ENCODE measurements around the gene CASK. TPM values are rescaled to one million over a fixed set of nuclear protein-coding genes. Genes with fewer than 3 reads are reported as not detected.

CASK gene
- total and polyA plus RNA-seq, 7 experiments from 2014 or later, result 5.6 to 72.4 (median 43.5) TPM

GRCh38 chrX:41900321-41900720 is 23.0 kb downstream of the CASK start:
- no peaks in the 10 kb centered on the region for H3K27me3 Mint-ChIP-seq
- peaks cover 12 to 57% (median 22%) of the 10 kb centered on the region in 5 donors for H3K36me3 Mint-ChIP-seq
- Histone ChIP-seq H3K27me3 (ENCODE audit: control insufficient read depth in 2 of 2, insufficient read depth in 2 of 2, low read length in 2 of 2) (no peaks in the 10 kb centered on the region), H3K9me3 (ENCODE audit: control insufficient read depth in 2 of 3, low read length in 3 of 3) (peaks cover 0 to 14% (median 0%) of the 10 kb centered on the region in 3 experiments), H3K36me3 (ENCODE audit: control insufficient read depth in 2 of 3, insufficient read depth in 3 of 3, low read length in 3 of 3) (no peaks in the 10 kb centered on the region), H3K4me1 (ENCODE audit: control insufficient read depth in 2 of 2, insufficient read depth in 2 of 2, low read length in 2 of 2) (no peaks in the 10 kb centered on the region), H3K27ac (ENCODE audit: low read depth, low read length) (no peak overlapping the region), H3K4me3 (ENCODE audit: low read length) (no peak overlapping the region)
- DNase-seq, result no peak
- intact Hi-C loops (cut with micrococcal nuclease), result no loop called here
- ChIA-PET POLR2A (no interaction called here), CTCF (interaction anchor here (0.7 kb wide), 1 partner anchor 639 kb away, joined by 3 read pairs; no protein-coding TSS in a partner anchor)
- H3K27ac Mint-ChIP-seq, result no peak overlapping the region
- no peak overlapping the region for H3K4me3 Mint-ChIP-seq
- ATAC-seq, result no peak
- peaks cover 0 to 73% (median 35%) of the 10 kb centered on the region in 11 donors for H3K9me3 Mint-ChIP-seq
- H3K4me1 Mint-ChIP-seq, result peaks cover 5 to 16% (median 6%) of the 10 kb centered on the region in 7 donors

GRCh38 chrX:41895826-41896225 is 27.5 kb downstream of the CASK start:
- Mint-ChIP-seq H3K4me1 (peaks cover 0 to 8% (median 0%) of the 10 kb centered on the region in 7 donors), H3K27ac (no peak overlapping the region), H3K4me3 (no peak overlapping the region), H3K27me3 (no peaks in the 10 kb centered on the region), H3K9me3 (peaks cover 0 to 76% (median 31%) of the 10 kb centered on the region in 11 donors), H3K36me3 (peaks cover 11 to 44% (median 25%) of the 10 kb centered on the region in 5 donors)
- H3K36me3 ChIP-seq (ENCODE audit: control insufficient read depth in 2 of 3, insufficient read depth in 3 of 3, low read length in 3 of 3), result no peaks in the 10 kb centered on the region
- H3K4me1 ChIP-seq (ENCODE audit: control insufficient read depth in 2 of 2, insufficient read depth in 2 of 2, low read length in 2 of 2), result no peaks in the 10 kb centered on the region
- CTCF ChIA-PET, result interaction anchor here (1.0 kb wide), 1 partner anchor 9 kb away, joined by 3 read pairs; no protein-coding TSS in a partner anchor
- H3K4me3 ChIP-seq (ENCODE audit: low read length), result no peak overlapping the region
- H3K9me3 ChIP-seq (ENCODE audit: control insufficient read depth in 2 of 3, low read length in 3 of 3), result peaks cover 0 to 8% (median 0%) of the 10 kb centered on the region in 3 experiments
- no peak for ATAC-seq
- POLR2A ChIA-PET, result no interaction called here
- intact Hi-C loops (cut with micrococcal nuclease), result loop anchor here in 1 of 2 donors (2.0 kb wide), 1 partner anchor 15 kb away; no protein-coding TSS in a partner anchor
- DNase-seq, result no peak
- no peaks in the 10 kb centered on the region for H3K27me3 ChIP-seq (ENCODE audit: control insufficient read depth in 2 of 2, insufficient read depth in 2 of 2, low read length in 2 of 2)
- H3K27ac ChIP-seq (ENCODE audit: low read depth, low read length), result no peak overlapping the region

- Histone ChIP-seq H3K9me3 (ENCODE audit: control insufficient read depth in 2 of 3, low read length in 3 of 3) (no peaks in the 10 kb centered on the region), H3K4me1 (ENCODE audit: control insufficient read depth in 2 of 2, insufficient read depth in 2 of 2, low read length in 2 of 2) (peaks cover 0 to 2% of the 10 kb centered on the region in 2 donors), H3K36me3 (ENCODE audit: control insufficient read depth in 2 of 3, insufficient read depth in 3 of 3, low read length in 3 of 3) (no peaks in the 10 kb centered on the region), H3K27ac (ENCODE audit: low read depth, low read length) (no peak overlapping the region), H3K27me3 (ENCODE audit: control insufficient read depth in 2 of 2, insufficient read depth in 2 of 2, low read length in 2 of 2) (no peaks in the 10 kb centered on the region), H3K4me3 (ENCODE audit: low read length) (no peak overlapping the region)
- no peak for ATAC-seq
- H3K9me3 Mint-ChIP-seq, result peaks cover 0 to 21% (median 5%) of the 10 kb centered on the region in 11 donors
- H3K4me3 Mint-ChIP-seq, result no peak overlapping the region
- peaks cover 4 to 39% (median 19%) of the 10 kb centered on the region in 7 donors for H3K4me1 Mint-ChIP-seq
- ChIA-PET POLR2A (interaction anchor here (0.6 kb wide), 1 partner anchor 30 kb away, joined by 4 read pairs; no protein-coding TSS in a partner anchor), CTCF (no interaction called here)
- intact Hi-C loops (cut with micrococcal nuclease), result no loop called here
- DNase-seq, result no peak
- H3K27me3 Mint-ChIP-seq, result no peaks in the 10 kb centered on the region
- H3K27ac Mint-ChIP-seq, result no peak overlapping the region
- peaks cover 2 to 40% (median 19%) of the 10 kb centered on the region in 5 donors for H3K36me3 Mint-ChIP-seq
Measured at GRCh38 chrX:41890026-41890423, 33.3 kb downstream of the CASK start.

GRCh38 chrX:41889317-41890025 is 33.9 kb downstream of the CASK start:
- DNase-seq (no peak), ATAC-seq (no peak)
- Histone ChIP-seq H3K36me3 (ENCODE audit: control insufficient read depth in 2 of 3, insufficient read depth in 3 of 3, low read length in 3 of 3) (no peaks in the 10 kb centered on the region), H3K4me3 (ENCODE audit: low read length) (no peak overlapping the region), H3K4me1 (ENCODE audit: control insufficient read depth in 2 of 2, insufficient read depth in 2 of 2, low read length in 2 of 2) (peaks cover 0 to 3% of the 10 kb centered on the region in 2 donors), H3K9me3 (ENCODE audit: control insufficient read depth in 2 of 3, low read length in 3 of 3) (no peaks in the 10 kb centered on the region), H3K27ac (ENCODE audit: low read depth, low read length) (no peak overlapping the region), H3K27me3 (ENCODE audit: control insufficient read depth in 2 of 2, insufficient read depth in 2 of 2, low read length in 2 of 2) (no peaks in the 10 kb centered on the region)
- H3K4me3 Mint-ChIP-seq, result no peak overlapping the region
- peaks cover 0 to 39% (median 16%) of the 10 kb centered on the region in 5 donors for H3K36me3 Mint-ChIP-seq
- intact Hi-C loops (cut with micrococcal nuclease), result no loop called here
- no peak overlapping the region for H3K27ac Mint-ChIP-seq
- ChIA-PET POLR2A (no interaction called here), CTCF (no interaction called here)
- no peaks in the 10 kb centered on the region for H3K27me3 Mint-ChIP-seq
- H3K4me1 Mint-ChIP-seq, result peaks cover 5 to 41% (median 22%) of the 10 kb centered on the region in 7 donors
- H3K9me3 Mint-ChIP-seq, result peaks cover 0 to 15% (median 2%) of the 10 kb centered on the region in 11 donors

- Mint-ChIP-seq H3K27me3 (no peaks in the 10 kb centered on the region), H3K4me1 (peaks cover 7 to 46% (median 32%) of the 10 kb centered on the region in 7 donors), H3K36me3 (peaks cover 0 to 29% (median 11%) of the 10 kb centered on the region in 5 donors), H3K4me3 (peak overlapping the region in 1 of 10 donors; percentile 14), H3K9me3 (peaks cover 0 to 3% (median 0%) of the 10 kb centered on the region in 11 donors), H3K27ac (peak overlapping the region in 2 of 9 donors; percentile 29 to 49)
- intact Hi-C loops (cut with micrococcal nuclease), result no loop called here
- Histone ChIP-seq H3K9me3 (ENCODE audit: control insufficient read depth in 2 of 3, low read length in 3 of 3) (no peaks in the 10 kb centered on the region), H3K36me3 (ENCODE audit: control insufficient read depth in 2 of 3, insufficient read depth in 3 of 3, low read length in 3 of 3) (no peaks in the 10 kb centered on the region), H3K4me1 (ENCODE audit: control insufficient read depth in 2 of 2, insufficient read depth in 2 of 2, low read length in 2 of 2) (peaks cover 0 to 3% of the 10 kb centered on the region in 2 donors), H3K27me3 (ENCODE audit: control insufficient read depth in 2 of 2, insufficient read depth in 2 of 2, low read length in 2 of 2) (no peaks in the 10 kb centered on the region), H3K27ac (ENCODE audit: low read depth, low read length) (no peak overlapping the region), H3K4me3 (ENCODE audit: low read length) (no peak overlapping the region)
- no peak for DNase-seq
- no peak for ATAC-seq
- ChIA-PET POLR2A (interaction anchor here (0.6 kb wide), 1 partner anchor 15 kb away, joined by 4 read pairs; no protein-coding TSS in a partner anchor), CTCF (interaction anchor here (1.2 kb wide), 1 partner anchor 8 kb away, joined by 3 read pairs; no protein-coding TSS in a partner anchor)
Measured at GRCh38 chrX:41887691-41888090, 35.7 kb downstream of the CASK start.

- Histone ChIP-seq H3K27me3 (ENCODE audit: control insufficient read depth in 2 of 2, insufficient read depth in 2 of 2, low read length in 2 of 2) (no peaks in the 10 kb centered on the region), H3K4me3 (ENCODE audit: low read length) (no peak overlapping the region), H3K27ac (ENCODE audit: low read depth, low read length) (no peak overlapping the region), H3K4me1 (ENCODE audit: control insufficient read depth in 2 of 2, insufficient read depth in 2 of 2, low read length in 2 of 2) (peaks cover 0 to 3% of the 10 kb centered on the region in 2 donors), H3K9me3 (ENCODE audit: control insufficient read depth in 2 of 3, low read length in 3 of 3) (no peaks in the 10 kb centered on the region), H3K36me3 (ENCODE audit: control insufficient read depth in 2 of 3, insufficient read depth in 3 of 3, low read length in 3 of 3) (no peaks in the 10 kb centered on the region)
- POLR2A ChIA-PET, result no interaction called here
- Mint-ChIP-seq H3K36me3 (peaks cover 0 to 33% (median 9%) of the 10 kb centered on the region in 5 donors), H3K27me3 (no peaks in the 10 kb centered on the region), H3K9me3 (peaks cover 0 to 3% (median 0%) of the 10 kb centered on the region in 11 donors), H3K4me3 (no peak overlapping the region), H3K4me1 (peaks cover 13 to 57% (median 39%) of the 10 kb centered on the region in 7 donors), H3K27ac (no peak overlapping the region)
- CTCF ChIA-PET, result no interaction called here
- ATAC-seq, result no peak
- intact Hi-C loops (cut with micrococcal nuclease), result no loop called here
- DNase-seq, result no peak
Measured at GRCh38 chrX:41885724-41886123, 37.6 kb downstream of the CASK start.

All from naive thymus-derived CD4-positive, alpha-beta T cell (primary cell).